Fibroblast of skin of scalp (primary cell): ENCODE measurements around the gene KLK6.

Source experiments
- DNase-seq: peaks from one replicate; pipeline ENCODE4 v3.0.0-alpha.2; 2013

Gene KLK6

GRCh38 chr19:50909240-50910070 lies 59.9 kb downstream of the KLK6 start:
- DNase-seq, result peak; percentile 24
